MCF 10A (cell line): ENCODE results near the gene ERP29. TPM values are rescaled to one million over a fixed set of nuclear protein-coding genes. Genes with fewer than 3 reads are reported as not detected.
A peak's percentile ranks its signal among the peaks of the same experiment; 100 is the strongest.
"Not testable (repeated sequence)": the region's sequence is repeated elsewhere in the genome, so short reads cannot be mapped to it uniquely, and the experiment has no call there.

Experiments used
- BruUV-seq: library from RNA; stranded (reverse); fragments of 400-500 nt; replicated peaks from 2 replicates; lab custom pipeline; 2021; lab: Mats Ljungman, UMichigan
- CTCF ChIA-PET: fragments of 300-600 bp; sonication (Branson Sonifier 250); formaldehyde crosslinking; extraction: SDS; loops from one replicate; lab custom pipeline; 2021; ENCODE audit warnings: antibody characterized with exemption, inconsistent platforms; lab: Yijun Ruan, JAX
- POLR2A ChIA-PET: fragments of 300-600, 350-650 bp; sonication (Branson Sonifier 250); formaldehyde crosslinking; extraction: SDS; loops from one replicate; lab custom pipeline; 2020; ENCODE audit warnings: antibody characterized with exemption, inconsistent platforms; lab: Yijun Ruan, JAX
- DNase-seq: peaks from one replicate; pipeline ENCODE4 v3.0.0-alpha.2; 2018; ENCODE audit not compliant: unreplicated experiment
- H3K27ac Mint-ChIP-seq: one replicate; pipeline ENCODE4 v1.8.0; 2022; ENCODE audit warnings: mild to moderate bottlenecking, low read depth, mixed read lengths; ENCODE audit not compliant: unreplicated experiment
- H3K27me3 Mint-ChIP-seq: one replicate; pipeline ENCODE4 v1.8.0; 2022; ENCODE audit warnings: mixed read lengths; ENCODE audit not compliant: insufficient read depth, unreplicated experiment
- H3K36me3 Mint-ChIP-seq: one replicate; pipeline ENCODE4 v1.8.0; 2022; ENCODE audit warnings: mild to moderate bottlenecking, moderate library complexity, mixed read lengths; ENCODE audit not compliant: insufficient read depth, unreplicated experiment
- H3K4me1 Mint-ChIP-seq: one replicate; pipeline ENCODE4 v1.8.0; 2022; ENCODE audit warnings: mixed read lengths; ENCODE audit not compliant: insufficient read depth, unreplicated experiment
- H3K4me3 Mint-ChIP-seq: one replicate; pipeline ENCODE4 v1.8.0; 2022; ENCODE audit warnings: mild to moderate bottlenecking, moderate library complexity, mixed read lengths; ENCODE audit not compliant: unreplicated experiment
- H3K9me3 Mint-ChIP-seq: one replicate; pipeline ENCODE4 v1.8.0; 2022; ENCODE audit warnings: mixed read lengths; ENCODE audit not compliant: unreplicated experiment
- CTCF ChIP-seq: fragments of 200-600 bp; IDR thresholded peaks from one replicate; pipeline ENCODE4 v1.8.0; 2022; ENCODE audit warnings: antibody characterized with exemption, mild to moderate bottlenecking; ENCODE audit not compliant: unreplicated experiment
- intact Hi-C: fragments of 100-400 bp; cut with micrococcal nuclease; formaldehyde crosslinking; loops from 2 replicates; pipeline ENCODE4 v1.14.1; 2022
- total RNA-seq: library from RNA; stranded (reverse); gene quantifications from 2 replicates; pipeline ENCODE4 v1.2.3, GENCODE V29; 2022

Gene ERP29
- total RNA-seq, 1 experiment from 2014 or later: 124 TPM

- ChIA-PET CTCF (interaction anchor here (0.8 kb wide), 1 partner anchor 92 kb away, joined by 3 read pairs; no protein-coding TSS in a partner anchor), POLR2A (interaction anchor here (0.8 to 1.3 kb wide), 2 partner anchors 9 to 74 kb away, joined by 3 read pairs; no protein-coding TSS in a partner anchor)
- intact Hi-C loops: no loop called here
- Mint-ChIP-seq H3K9me3 (no peaks in the 10 kb centered on the region), H3K27me3 (no peaks in the 10 kb centered on the region), H3K36me3 (peaks cover 96% of the 10 kb centered on the region), H3K4me3 (no peak overlapping the region), H3K27ac (peak overlapping the region; percentile 62), H3K4me1 (no peaks in the 10 kb centered on the region)
- no peak for TF ChIP-seq CTCF
- no peak for DNase-seq
- BruUV-seq: no TSS peak
Measured at GRCh38 chr12:112032292-112032691, 19.1 kb downstream of the ERP29 start.

DNA sequence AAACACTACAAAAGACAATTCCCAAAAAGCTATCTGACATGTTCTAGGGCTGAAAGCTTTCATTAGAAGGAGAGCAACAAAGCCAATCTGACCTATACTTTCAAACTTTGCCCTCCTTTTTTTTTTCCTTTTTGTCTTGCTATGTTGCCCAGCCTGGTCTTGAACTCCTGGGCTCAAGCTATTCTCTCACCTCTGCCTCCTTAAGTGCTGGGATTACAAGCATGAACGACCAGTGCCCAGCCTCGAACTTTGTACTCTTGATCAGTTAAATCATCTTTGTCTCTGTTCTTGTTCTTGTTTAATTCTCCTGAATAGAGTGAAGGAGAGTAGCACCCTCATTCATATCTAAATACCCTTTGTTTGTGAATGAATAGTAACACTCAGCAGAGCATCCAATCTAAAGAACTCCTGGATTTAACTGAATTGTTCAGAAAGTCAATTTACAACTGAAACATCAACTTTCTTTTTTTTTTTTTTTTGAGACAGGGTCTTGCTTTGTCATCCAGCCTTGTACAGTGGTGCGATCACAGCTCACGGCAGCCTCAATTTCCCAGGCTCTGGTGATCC lies 22.1 kb downstream of the ERP29 start:
- intact Hi-C loops: no loop called here
- CTCF ChIA-PET: interaction anchor here (0.6 to 1.9 kb wide), 3 partner anchors 18 to 347 kb away, joined by 3 to 6 read pairs (median 3); no protein-coding TSS in a partner anchor
- no peaks in the 10 kb centered on the region for H3K4me1 Mint-ChIP-seq
- POLR2A ChIA-PET: interaction anchor here (0.8 kb wide), 1 partner anchor 10 kb away, joined by 6 read pairs; no protein-coding TSS in a partner anchor
- no peak for DNase-seq
- H3K27ac Mint-ChIP-seq: no peak overlapping the region
- no peaks in the 10 kb centered on the region for H3K27me3 Mint-ChIP-seq
- BruUV-seq: no TSS peak
- no peak for TF ChIP-seq CTCF
- H3K36me3 Mint-ChIP-seq: peaks cover 100% of the 10 kb centered on the region
- no peaks in the 10 kb centered on the region for H3K9me3 Mint-ChIP-seq
- H3K4me3 Mint-ChIP-seq: no peak overlapping the region

DNA sequence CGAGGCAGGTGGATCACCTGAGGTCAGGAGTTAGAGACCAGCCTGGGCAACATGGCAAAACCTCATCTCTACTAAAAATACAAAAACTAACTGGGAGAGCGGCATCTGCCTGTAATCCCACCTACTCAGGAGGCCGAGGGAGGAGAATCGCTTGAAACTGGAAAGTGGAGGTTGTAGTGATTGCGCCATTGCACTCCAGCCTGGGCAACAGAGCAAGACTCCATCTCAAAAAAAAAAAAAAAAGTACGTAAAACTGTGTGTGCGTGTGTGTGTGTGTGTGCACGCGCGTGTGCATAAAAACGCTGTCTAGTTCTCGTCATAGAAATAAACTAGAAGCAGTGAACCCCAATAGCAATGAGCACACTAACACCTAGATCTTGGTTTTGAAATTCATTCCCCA lies 23.4 kb downstream of the ERP29 start:
- intact Hi-C loops, H3K27me3 Mint-ChIP-seq, H3K27ac Mint-ChIP-seq, CTCF ChIA-PET, DNase-seq, H3K4me3 Mint-ChIP-seq, H3K4me1 Mint-ChIP-seq, H3K9me3 Mint-ChIP-seq, BruUV-seq: not testable (repeated sequence)
- peaks cover 97% of the 10 kb centered on the region for H3K36me3 Mint-ChIP-seq
- POLR2A ChIA-PET: interaction anchor here (1.0 to 1.5 kb wide), 2 partner anchors 14 to 23 kb away, joined by 5 to 8 read pairs; partner anchors contain the start of genes ERP29 and TMEM116

DNA sequence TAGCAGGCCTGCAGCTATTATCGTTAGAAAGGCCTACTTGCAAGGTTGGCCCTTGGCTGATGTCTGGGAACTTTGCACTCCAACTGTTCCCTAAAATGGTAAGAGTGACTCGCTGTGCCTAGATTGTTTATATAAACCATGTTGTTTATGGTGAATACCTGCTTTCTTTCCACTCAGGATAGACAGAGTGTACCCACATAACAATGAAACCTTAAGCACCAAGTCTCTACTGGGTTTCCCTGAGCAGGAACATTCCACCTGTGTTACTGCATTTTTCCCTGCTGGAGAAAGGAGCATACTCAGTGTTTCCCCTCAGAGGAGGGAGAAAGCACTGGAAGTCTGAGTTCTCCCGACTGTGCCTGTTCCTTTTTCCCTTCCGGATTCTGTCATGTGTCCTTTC lies 32.8 kb downstream of the ERP29 start:
- TF ChIP-seq CTCF: no peak

More for the DNA sequence above, 32.8 kb downstream of the ERP29 start:
- Mint-ChIP-seq H3K36me3 (peaks cover 93% of the 10 kb centered on the region), H3K27ac (peak overlapping the region; percentile 80), H3K4me3 (no peak overlapping the region), H3K27me3 (no peaks in the 10 kb centered on the region), H3K9me3 (no peaks in the 10 kb centered on the region), H3K4me1 (no peaks in the 10 kb centered on the region)
- ChIA-PET POLR2A (interaction anchor here (0.7 kb wide), 1 partner anchor 10 kb away, joined by 6 read pairs; no protein-coding TSS in a partner anchor), CTCF (interaction anchor here (0.7 kb wide), 1 partner anchor 254 kb away, joined by 3 read pairs; no protein-coding TSS in a partner anchor)
- BruUV-seq: no TSS peak
- DNase-seq: peak; percentile 4
- intact Hi-C loops: no loop called here
